Right cardiac atrium (tissue), 5 donors: ENCODE results near the gene SF3A2. TPM values are rescaled to one million over a fixed set of nuclear protein-coding genes. Genes with fewer than 3 reads are reported as not detected.
A peak's percentile ranks its signal among the peaks of the same experiment; 100 is the strongest.

ENCODE experiments used
- ATAC-seq, 2 donors: fragments of 200-7000 bp; cut with Tn5 transposase; one replicate each; pipeline versions ENCODE4 v1.8.0 to v1.9.1; 2020; ENCODE audit warnings: moderate library complexity in 2 of 2, mild to moderate bottlenecking in 1 of 2
- DNase-seq, 3 donors: peaks; one replicate each; pipeline ENCODE4 v3.0.0-alpha.2; 2020
- H3K27ac ChIP-seq: one replicate; pipeline ENCODE4 v1.5.1; 2013; ENCODE audit warnings: mild to moderate bottlenecking, low read length, control low read depth, moderate library complexity
- H3K27me3 ChIP-seq: one replicate; pipeline ENCODE4 v1.6.1; 2013; ENCODE audit not compliant: control insufficient read depth, insufficient read depth
- H3K4me1 ChIP-seq: one replicate; pipeline ENCODE4 v1.6.1; 2013; ENCODE audit warnings: low read length; ENCODE audit not compliant: control insufficient read depth, insufficient read depth
- H3K4me3 ChIP-seq: one replicate; pipeline ENCODE4 v1.5.1; 2013; ENCODE audit warnings: low read length, control low read depth
- H3K9me3 ChIP-seq: one replicate; pipeline ENCODE4 v1.6.1; 2013; ENCODE audit warnings: low read length; ENCODE audit not compliant: control insufficient read depth
- WGBS: extraction: QIAGEN DNeasy Blood & Tissue Kit; methylation state at CpG from one replicate; pipeline ENCODE4 v1.1.7; 2013; 5-methylcytosine and 5-hydroxymethylcytosine counted together
- intact Hi-C, 4 donors: fragments of 100-400 bp; cut with DNase I; formaldehyde crosslinking; loops; one replicate each; pipeline versions ENCODE4 v1.11.0 to v1.14.0; 2022 to 2023
- polyA plus RNA-seq: library from polyadenylated mRNA; stranded (reverse); fragments of 200-250 nt; gene quantifications from one replicate; pipeline ENCODE4 v1.2.3, GENCODE V29; 2013
- total RNA-seq, 4 donors: library from RNA; stranded (reverse); fragmentation: NEBNext Ultra II Directional; extraction: Animal tissue kit (Norgen Biotek cat#: 25700); gene quantifications; one replicate each; pipeline ENCODE4 v1.2.1, GENCODE V29; 2021
- donor health status: healthy with polysubstance abuse.
- donor health status: DM: no; HTN: yes; CAD: no.
- donor health status: DM: no; HTN: no; CAD: no.
- donor health status: DM: no; HTN: yes; CAD: no; lungs with severe emphysema.
- donor health status: DM: yes; HTN: yes; CAD: no.

The SF3A2 gene
- total and polyA plus RNA-seq, 5 donors: 26.4 to 34.9 (median 32.7) TPM

DNA sequence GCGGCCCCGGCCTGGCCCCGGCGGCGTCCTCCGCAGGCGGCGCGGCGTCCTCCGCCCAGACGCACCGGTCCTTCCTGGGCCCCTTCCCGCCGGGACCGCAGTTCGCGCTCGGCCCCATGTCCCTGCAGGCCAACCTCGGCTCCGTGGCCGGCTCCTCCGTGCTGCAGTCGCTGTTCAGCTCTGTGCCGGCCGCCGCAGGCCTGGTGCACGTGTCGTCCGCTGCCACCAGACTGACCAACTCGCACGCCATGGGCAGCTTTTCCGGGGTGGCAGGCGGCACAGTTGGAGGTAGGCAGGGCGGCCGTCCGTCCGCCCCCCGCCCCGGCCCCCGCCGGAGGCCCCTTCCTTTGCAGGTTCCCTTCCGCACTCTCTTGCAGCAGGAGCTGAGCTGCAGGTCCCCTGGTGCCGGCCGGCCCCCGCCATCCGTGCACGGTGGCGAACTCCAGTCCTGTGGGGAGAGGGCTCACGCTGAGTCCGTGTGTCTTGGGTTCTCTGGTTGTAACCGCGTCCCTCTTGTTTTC, 9.7 kb upstream of the SF3A2 start:
- H3K4me1 ChIP-seq: no peaks in the 10 kb centered on the region
- ATAC-seq (no peak), DNase-seq (no peak)
- no peaks in the 10 kb centered on the region for H3K9me3 ChIP-seq
- WGBS: 97% methylated on average over 53 of the region's 53 CpGs
- no peak overlapping the region for H3K4me3 ChIP-seq
- no peaks in the 10 kb centered on the region for H3K27me3 ChIP-seq
- no peak overlapping the region for H3K27ac ChIP-seq
- intact Hi-C loops: loop anchor here in 1 of 4 donors (10.0 kb wide), 1 partner anchor 72 kb away; the partner anchor contains the start of gene AP3D1

DNA sequence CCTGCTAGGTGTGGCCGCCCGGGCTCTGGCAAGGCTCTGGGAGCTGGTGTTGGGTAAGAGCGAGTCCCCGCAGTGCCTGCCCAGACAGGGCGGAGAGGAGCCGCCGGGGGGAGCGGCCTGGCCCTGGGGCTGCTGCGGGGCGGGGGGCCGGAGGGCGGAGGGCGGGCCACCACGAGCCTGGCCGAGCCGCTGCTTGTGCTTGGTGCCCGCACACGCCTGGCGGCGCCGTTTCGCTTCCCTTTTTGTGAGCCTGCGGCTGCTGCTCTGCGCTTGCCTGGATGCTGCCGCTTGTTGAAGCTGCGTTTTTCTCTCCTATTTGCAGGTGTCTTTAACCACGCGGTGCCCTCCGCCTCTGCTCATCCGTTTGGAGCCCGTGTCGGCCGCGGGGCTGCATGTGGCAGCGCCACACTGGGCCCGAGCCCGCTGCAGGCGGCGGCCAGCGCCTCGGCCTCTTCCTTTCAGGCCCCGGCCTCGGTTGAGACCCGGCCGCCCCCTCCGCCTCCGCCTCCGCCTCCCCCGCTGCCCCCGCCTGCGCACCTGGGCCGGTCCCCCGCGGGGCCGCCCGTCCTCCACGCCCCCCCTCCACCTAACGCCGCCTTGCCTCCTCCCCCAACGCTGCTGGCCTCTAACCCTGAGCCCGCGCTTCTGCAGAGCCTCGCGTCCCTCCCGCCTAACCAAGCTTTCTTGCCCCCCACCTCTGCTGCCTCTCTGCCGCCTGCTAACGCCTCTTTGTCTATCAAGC, 9.0 kb upstream of the SF3A2 start:
- ATAC-seq: no peak
- no peaks in the 10 kb centered on the region for H3K27me3 ChIP-seq
- H3K27ac ChIP-seq: no peak overlapping the region
- H3K4me1 ChIP-seq: no peaks in the 10 kb centered on the region
- 94% methylated on average over 67 of the region's 67 CpGs for WGBS
- intact Hi-C loops: loop anchor here in 1 of 4 donors (10.0 kb wide), 1 partner anchor 73 kb away; the partner anchor contains the start of gene AP3D1
- DNase-seq: peak in 1 of 3 donors; percentile 84
- H3K4me3 ChIP-seq: no peak overlapping the region
- no peaks in the 10 kb centered on the region for H3K9me3 ChIP-seq

DNA sequence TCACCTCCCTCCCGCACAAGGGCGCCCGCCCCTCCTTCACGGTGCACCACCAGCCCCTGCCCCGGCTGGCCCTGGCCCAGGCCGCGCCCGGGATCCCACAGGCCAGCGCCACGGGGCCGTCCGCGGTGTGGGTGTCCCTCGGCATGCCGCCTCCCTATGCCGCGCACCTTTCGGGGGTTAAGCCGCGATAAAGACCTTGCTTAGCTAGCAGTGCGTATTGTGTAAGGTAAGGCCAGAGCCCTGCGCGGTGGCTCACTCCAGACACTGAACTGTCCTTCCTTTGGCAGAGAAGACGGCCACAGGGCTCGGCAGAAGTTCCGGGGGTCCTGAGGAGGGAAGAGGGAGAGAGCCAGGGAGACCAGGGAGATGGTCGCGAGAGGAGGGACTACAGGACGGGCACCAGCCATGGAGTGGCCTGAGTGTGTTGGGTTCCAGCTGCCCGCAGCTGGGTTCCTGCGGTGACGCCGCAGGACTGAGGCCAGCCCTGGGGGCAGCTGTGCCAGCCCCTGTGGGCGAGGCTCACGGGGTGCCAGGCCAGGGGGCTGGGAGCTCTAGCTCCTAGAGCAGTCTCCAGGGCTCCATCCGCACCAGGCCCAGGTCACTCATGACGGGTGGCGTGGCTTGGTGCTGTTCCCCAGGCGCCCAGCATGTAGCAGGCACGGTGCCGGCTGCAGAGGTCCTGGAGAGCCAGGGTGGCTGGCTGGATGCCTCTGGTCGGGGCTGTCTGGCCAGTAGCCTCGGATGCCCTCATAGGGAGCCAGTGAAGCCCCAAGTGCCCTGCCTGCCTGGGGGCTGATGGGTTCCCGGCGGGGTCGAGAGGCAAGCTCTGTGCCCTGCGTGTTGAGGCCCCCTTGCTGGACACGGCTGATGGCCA, 8.2 kb upstream of the SF3A2 start:
- 91% methylated on average over 48 of the region's 48 CpGs for WGBS
- Histone ChIP-seq H3K27me3 (no peaks in the 10 kb centered on the region), H3K9me3 (no peaks in the 10 kb centered on the region), H3K4me1 (no peaks in the 10 kb centered on the region), H3K4me3 (no peak overlapping the region), H3K27ac (no peak overlapping the region)
- DNase-seq: no peak
- intact Hi-C loops: loop anchor here in 1 of 4 donors (10.0 kb wide), 1 partner anchor 74 kb away; the partner anchor contains the start of gene AP3D1
- no peak for ATAC-seq

DNA sequence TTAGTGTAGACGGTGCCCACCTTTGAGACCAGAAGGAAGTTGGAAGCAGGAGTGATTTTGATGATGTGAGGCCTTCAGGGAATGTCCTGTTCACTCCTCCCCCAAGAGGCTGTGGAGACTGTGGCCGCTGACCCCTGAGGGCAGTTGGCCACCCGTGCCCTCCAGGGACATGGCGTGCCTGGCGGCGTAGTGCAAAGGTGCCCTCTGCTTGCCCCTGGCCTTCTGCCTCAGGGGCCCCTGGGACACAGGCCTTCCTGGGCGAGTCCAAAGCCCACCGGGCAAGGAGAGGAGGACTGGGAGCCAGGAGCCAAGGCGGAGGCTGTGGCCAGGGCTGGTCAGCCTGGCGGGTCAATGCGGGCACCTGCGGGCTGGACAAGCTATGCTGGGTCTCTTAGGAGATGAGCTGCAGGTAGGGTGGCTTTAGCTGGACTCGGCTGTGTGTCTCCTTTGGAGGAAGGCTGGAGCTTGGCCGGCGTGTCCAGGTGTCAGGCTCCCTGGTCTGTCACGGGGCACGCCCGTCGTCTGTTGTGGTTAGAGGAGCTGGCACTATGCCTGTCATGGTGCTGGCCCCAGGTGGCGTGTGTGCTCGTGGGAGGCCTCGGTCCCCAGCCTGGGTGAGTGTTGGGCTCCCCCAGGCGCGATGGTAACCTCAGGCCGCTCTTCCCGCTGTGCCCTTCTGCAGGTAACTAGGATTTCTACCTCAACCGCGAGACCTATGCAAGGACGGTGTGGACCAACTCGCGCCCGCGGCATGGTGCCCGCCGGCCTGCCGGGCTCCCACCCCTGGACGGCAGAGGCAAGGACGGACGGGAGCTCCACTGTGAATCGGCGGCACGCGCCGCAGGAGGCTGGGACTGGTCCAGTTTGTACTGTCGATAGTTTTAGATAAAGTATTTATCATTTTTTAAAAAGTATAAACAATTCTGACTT, 7.3 kb upstream of the SF3A2 start:
- no peaks in the 10 kb centered on the region for H3K4me1 ChIP-seq
- intact Hi-C loops: loop anchor here in 3 of 4 donors (10.0 kb wide), 3 partner anchors 55 to 85 kb away; partner anchors contain the start of gene AP3D1 (in 1 of the 3)
- 93% methylated on average over 45 of the region's 45 CpGs for WGBS
- no peaks in the 10 kb centered on the region for H3K27me3 ChIP-seq
- no peaks in the 10 kb centered on the region for H3K9me3 ChIP-seq
- DNase-seq: no peak
- no peak overlapping the region for H3K27ac ChIP-seq
- ATAC-seq: no peak
- H3K4me3 ChIP-seq: no peak overlapping the region

DNA sequence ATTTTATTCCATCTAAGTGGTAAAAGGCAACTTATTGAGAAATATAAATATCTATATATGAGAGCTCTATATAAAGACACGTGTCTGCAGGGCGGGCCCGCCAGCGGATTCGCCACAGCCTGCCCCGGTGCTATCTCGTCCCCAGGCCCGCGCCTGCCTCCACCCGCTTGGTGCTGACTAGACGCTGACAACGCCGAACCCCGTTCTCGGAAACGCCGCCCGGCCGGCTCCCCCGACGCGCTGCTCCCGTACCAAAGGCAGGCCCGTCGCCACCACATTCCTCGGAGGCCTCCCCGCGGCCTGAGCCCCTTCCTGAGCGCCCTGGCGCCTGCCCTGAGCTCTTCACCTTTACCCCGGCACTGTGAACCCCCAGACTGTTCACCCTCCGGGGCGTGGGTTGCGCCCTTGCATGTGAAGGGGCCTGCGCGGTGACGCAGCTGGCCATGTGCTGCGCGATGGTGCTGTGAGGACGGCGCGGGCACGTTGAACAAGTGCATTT, 6.5 kb upstream of the SF3A2 start:
- DNase-seq: no peak
- no peak overlapping the region for H3K4me3 ChIP-seq
- no peak for ATAC-seq
- no peak overlapping the region for H3K27ac ChIP-seq
- no peaks in the 10 kb centered on the region for H3K9me3 ChIP-seq
- 88% methylated on average over 43 of the region's 43 CpGs for WGBS
- intact Hi-C loops: loop anchor here in 3 of 4 donors (10.0 kb wide), 2 partner anchors 55 to 85 kb away; no protein-coding TSS in a partner anchor
- H3K4me1 ChIP-seq: peaks cover 2% of the 10 kb centered on the region
- H3K27me3 ChIP-seq: no peaks in the 10 kb centered on the region

DNA sequence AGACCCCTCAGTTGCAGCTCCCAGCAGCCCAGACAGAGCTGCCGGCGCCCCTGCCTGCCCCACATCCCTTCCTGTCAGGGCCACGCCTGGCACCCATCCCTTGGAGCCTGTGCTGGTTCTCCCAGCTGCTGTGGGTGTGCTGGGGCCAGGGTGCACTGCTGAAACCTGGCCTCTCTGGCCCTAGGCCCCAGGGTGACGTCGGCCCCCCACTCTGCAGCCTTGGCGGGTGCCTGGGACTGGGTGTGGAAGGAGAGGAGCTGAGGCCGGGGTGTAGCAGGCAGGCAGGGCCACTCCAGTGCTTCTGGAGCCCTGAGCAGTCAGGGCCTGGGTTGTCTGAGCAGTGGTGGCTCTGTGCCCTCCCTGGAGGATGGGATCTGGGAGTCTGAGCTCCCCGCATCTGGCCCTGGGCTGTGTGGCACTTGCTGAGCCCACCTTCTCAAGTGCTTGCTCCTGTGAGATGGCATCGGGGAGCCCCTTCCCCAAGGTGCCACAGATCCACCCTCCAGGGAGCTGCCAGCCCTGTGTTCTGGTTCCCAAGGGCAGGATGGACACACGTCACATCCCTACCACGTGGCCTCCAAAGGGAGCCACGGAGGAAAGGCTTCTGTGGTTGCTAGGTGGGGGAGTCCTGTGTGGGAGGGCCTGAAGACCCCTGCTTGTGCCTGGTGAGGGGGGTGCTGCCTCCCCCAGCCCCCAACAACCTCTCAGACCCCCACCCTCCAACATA, 5.7 kb upstream of the SF3A2 start:
- no peak overlapping the region for H3K27ac ChIP-seq
- WGBS: 67% methylated on average over 12 of the region's 12 CpGs
- peaks cover 2% of the 10 kb centered on the region for H3K4me1 ChIP-seq
- DNase-seq: peak in 2 of 3 donors; percentile 48 to 74
- intact Hi-C loops: loop anchor here in 3 of 4 donors (10.0 kb wide), 2 partner anchors 56 to 84 kb away; no protein-coding TSS in a partner anchor
- no peaks in the 10 kb centered on the region for H3K27me3 ChIP-seq
- no peaks in the 10 kb centered on the region for H3K9me3 ChIP-seq
- H3K4me3 ChIP-seq: no peak overlapping the region
- ATAC-seq: peak; percentile 1

DNA sequence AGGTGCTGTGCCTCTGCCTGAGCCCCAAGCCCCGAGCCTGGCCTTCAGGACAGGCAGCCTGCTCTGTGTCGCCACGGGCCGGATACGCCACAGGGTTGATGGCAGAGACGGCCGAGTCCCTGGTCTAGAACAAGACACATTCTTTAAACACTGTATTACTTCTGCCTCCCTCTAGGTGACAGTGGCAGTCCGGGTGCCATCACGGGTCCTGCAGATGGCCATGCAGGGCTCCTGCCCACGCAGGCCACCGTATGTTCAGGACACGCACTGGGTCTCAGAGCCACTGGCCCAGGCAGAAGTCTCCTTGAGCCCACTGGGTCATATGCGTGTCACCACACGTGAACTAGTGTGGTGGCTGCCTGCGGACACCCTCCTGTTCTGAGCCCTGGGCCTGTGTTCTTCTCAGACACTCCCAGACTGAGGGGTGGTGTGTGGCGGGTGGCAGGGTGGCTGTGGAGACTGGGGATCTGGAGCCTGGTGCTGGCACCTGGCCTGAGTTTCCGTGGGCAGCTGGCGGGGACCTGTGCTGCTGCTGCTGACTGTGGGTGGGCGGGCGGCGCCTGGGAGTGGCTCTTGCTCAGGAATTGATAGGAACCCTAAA, 4.9 kb upstream of the SF3A2 start:
- intact Hi-C loops: loop anchor here in 3 of 4 donors (10.0 kb wide), 2 partner anchors 57 to 83 kb away; no protein-coding TSS in a partner anchor
- peaks cover 2% of the 10 kb centered on the region for H3K4me1 ChIP-seq
- WGBS: 74% methylated on average over 21 of the region's 21 CpGs
- ATAC-seq (no peak), DNase-seq (no peak)
- H3K27ac ChIP-seq: no peak overlapping the region
- no peak overlapping the region for H3K4me3 ChIP-seq
- H3K9me3 ChIP-seq: no peaks in the 10 kb centered on the region
- no peaks in the 10 kb centered on the region for H3K27me3 ChIP-seq

DNA sequence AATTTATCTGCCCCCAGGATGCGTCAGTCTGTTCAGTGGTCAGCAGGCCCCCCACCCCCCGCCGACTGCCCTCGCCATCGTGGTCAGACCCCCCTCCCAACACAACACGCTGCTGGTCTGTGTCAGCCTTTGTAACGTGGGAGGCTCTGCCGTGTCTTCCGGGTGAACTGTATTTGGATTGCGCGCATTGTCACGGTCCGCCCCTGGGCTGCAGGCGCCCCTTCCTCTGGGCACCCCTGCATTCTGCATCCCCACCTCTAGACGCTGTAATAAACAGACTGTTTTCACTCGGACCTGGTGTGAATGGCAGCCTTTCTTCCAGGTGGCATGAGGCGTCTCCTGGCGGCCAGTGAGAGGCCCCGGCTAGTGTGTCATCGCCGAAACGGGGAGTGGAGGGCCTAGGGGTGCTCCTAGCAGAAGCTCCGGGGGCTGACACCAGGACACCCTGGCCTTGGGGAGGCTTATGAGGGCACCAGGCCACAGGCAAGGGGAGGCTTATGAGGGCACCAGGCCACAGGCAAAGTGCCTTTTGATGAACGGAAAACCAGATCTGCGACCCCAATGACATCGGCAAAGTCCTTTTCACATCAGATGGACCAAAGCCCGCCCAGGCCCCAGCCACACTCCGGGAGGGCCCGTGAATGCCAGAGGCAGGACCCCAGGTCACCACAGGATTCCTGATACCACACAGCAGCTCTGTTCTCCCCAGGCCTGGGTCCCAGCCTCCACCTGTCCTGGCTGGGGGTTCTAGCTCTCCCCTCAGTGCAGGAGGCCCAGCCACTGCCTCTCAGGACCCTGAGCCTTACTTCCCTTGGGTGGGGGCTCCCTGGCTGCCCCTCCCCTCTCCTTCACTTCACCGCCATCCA, 4.1 kb upstream of the SF3A2 start:
- H3K4me1 ChIP-seq: peaks cover 4% of the 10 kb centered on the region
- intact Hi-C loops: loop anchor here in 3 of 4 donors (10.0 kb wide), 2 partner anchors 58 to 82 kb away; no protein-coding TSS in a partner anchor
- WGBS: 83% methylated on average over 30 of the region's 30 CpGs
- H3K9me3 ChIP-seq: no peaks in the 10 kb centered on the region
- no peaks in the 10 kb centered on the region for H3K27me3 ChIP-seq
- H3K27ac ChIP-seq: no peak overlapping the region
- H3K4me3 ChIP-seq: no peak overlapping the region
- DNase-seq: no peak
- no peak for ATAC-seq
